GM19239 (cell line): Measurements from ENCODE around the gene SMYD1.
A peak's percentile ranks its signal among the peaks of the same experiment; 100 is the strongest.
"Not testable (repeated sequence)": the region's sequence is repeated elsewhere in the genome, so short reads cannot be mapped to it uniquely, and the experiment has no call there.

Experiments
- DNase-seq: peaks from one replicate; pipeline ENCODE4 v3.0.0; 2011; ENCODE audit warnings: low spot score; ENCODE audit not compliant: insufficient read length
- FAIRE-seq: peaks from 2 replicates; lab custom pipeline; 2011; peaks lifted over from hg19 to GRCh38; lab: Jason Lieb, UNC

Gene SMYD1

GRCh38 chr2:88067598-88067997 lies at the start of gene SMYD1:
TSS of gene SMYD1 (plus strand) at chr2:88067825. CDS start at chr2:88067865, 40 bp downstream.
- no peak for FAIRE-seq
- no peak for DNase-seq

DNA sequence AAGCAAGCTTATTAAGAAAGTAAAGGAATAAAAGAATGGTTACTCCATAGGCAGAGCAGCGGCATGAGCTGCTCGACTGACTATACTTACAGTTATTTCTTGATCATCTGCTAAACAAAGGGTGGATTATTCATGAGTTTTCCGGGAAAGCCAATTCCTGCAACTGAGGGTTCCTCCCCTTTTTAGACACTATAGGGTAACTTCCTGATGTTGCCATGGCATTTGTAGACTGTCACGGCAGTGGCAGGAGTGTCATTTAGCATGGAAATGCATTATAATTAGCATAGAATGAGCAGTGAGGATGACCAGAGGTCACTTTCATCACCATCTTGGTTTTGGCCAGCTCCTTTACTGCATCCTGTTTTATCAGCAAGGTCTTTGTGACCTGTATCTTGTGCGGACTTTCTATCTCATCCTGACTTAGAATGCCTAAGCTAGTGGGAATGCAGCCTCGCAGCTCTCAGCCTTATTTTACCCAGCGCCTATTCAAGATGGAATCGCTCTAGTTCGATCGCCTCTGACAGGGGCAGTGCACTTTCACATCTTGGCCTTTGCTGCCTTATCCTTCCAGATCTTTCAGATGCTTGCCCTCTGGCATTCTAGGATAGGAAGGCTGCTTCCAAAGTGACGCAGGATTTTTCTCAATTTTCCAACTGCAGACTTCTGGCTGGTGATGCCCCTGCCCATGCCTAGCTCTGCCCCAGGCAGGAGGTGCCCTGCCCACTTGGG lies 49.4 kb upstream of the SMYD1 start:
- not testable (repeated sequence) for FAIRE-seq, DNase-seq

DNA sequence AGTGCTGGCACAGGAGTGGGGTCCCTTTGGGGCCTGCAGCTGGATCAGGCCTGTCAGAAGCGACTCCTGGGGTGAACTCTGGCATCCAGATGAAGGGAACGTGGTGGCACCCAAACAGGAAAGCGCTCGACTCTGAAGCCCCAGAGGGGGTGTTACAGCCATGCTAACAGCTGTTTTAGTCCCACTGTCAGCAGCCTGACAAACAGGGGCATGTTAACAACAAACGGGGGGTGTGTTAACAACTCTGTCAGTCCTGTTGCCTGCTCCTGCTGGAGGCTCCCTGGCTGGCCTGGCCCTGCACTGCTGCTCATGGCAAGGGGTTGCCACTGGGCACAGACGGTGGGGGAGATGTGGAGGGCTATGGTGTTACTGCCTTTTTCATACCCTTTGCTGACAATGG lies 48.7 kb upstream of the SMYD1 start:
- DNase-seq: no peak
- no peak for FAIRE-seq

DNA sequence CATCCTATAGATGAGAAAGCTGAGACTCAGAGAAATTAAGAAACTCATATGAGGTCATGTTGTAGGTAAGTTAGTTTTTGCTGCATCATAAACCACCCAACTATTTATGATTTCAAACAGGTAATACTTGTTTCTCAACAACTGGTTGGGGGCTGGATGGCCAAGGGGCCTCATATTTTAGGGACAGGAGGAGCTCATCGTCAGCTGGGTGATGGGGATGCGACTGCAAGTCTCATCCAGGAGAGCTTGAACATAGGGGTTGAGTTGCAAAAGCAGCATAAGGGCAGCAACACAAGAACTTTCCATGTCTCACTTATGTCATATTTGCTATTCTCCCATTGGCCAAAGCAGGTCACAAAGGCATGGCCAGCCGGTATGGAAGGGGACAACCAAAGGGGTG lies 47.6 kb upstream of the SMYD1 start:
- FAIRE-seq (no peak), DNase-seq (no peak)

DNA sequence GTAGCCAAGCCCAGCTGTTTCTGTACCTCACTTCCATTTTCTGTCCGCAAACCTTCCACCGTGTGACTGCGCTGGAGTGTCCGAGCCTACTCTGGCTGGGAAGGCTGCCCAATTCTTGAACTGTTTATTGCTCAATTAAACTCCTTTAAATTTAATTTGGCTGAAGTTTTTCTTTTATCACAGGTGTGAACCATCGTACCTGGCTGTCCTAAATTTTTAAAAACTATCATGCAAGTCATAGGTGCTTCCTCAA lies 45.0 kb upstream of the SMYD1 start:
- DNase-seq (no peak), FAIRE-seq (no peak)

GRCh38 chr2:88024509-88024908 lies 43.1 kb upstream of the SMYD1 start:
- DNase-seq: no peak
- no peak for FAIRE-seq

DNA sequence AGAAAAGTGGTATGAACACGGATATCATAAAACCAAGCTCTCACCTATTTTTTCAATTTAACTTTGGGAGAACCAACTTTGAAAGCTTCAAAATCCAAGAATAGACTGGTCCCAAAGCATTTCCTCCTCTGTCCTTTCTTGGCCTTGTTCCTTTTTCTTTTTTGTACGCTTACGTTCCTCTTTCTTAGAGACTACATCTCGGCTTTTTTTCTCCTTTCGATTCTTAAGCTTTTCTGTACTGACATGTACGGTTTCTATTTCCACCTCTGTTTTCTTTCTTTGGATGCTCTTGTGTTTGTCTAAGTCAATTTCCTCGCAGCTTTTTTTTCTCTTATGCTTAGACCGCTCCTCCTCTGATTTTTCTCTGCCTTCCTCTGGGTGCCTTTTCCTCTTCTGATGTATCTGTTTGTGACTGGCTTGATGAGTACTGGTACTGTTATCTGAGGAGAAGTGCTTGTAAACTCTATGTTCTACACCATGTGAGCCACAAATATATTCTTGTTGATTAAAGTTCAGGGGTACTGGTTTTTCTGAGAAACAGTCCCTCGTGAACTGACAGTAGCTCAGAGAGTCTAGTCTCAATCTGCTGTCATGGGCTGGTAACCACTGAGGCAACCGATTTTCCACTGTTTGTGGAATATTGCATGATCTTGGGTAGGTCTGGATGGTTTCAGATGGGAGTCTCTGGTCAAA lies 39.8 kb upstream of the SMYD1 start:
- peak; percentile 54 for FAIRE-seq
- no peak for DNase-seq

GRCh38 chr2:88028931-88029330 lies 38.7 kb upstream of the SMYD1 start:
- FAIRE-seq: no peak

GRCh38 chr2:88032070-88032702 lies 35.4 kb upstream of the SMYD1 start:
- no peak for DNase-seq

More at GRCh38 chr2:88028931-88029330, 38.7 kb upstream of the SMYD1 start:
- no peak for DNase-seq

GRCh38 chr2:88036182-88036581 lies 31.4 kb upstream of the SMYD1 start:
- FAIRE-seq (no peak), DNase-seq (no peak)

More at GRCh38 chr2:88032070-88032702, 35.4 kb upstream of the SMYD1 start:
- no peak for FAIRE-seq

- DNase-seq (no peak), FAIRE-seq (no peak)
Observed at GRCh38 chr2:88036606-88037005, 31.0 kb upstream of the SMYD1 start.

DNA sequence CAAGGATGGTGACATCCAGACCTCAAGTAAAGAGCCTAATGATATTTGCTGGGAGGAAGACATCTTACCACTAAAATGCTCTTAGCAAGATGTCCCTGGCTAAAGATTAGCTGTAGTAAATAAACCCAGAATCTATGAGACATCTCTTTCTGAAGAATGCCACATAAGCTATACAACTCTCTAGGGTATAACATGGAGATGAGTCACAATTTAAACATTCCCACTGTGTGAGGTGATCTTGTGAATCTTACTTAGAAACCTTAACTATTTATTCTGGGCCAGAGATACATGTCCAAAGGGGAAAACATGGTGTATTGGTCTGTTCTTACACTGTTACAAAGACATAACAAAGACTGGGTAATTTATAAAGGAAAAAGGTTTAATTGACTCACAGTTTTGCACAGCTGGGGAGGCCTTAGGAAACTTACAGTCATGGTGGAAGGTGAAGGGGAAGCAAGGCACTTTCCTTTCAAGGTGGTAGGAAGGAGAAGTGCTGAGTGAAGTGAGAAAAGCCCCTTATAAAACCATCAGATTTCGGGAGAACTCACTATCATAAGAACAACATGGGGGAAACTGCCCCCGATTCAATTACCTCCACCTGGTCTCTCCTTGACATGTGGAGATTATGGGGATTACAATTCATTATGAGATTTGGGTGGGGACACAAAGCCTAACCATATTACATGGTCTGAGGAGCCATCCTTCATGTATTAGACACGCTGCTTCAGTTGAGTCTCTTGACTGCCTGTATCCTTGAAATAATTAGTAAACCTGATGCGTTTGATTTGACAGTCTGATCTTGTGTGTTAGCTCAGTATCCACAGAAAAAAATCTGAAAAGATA lies 29.1 kb upstream of the SMYD1 start:
- DNase-seq (no peak), FAIRE-seq (no peak)

- no peak for FAIRE-seq
- DNase-seq: no peak
Observed at GRCh38 chr2:88042476-88042875, 25.1 kb upstream of the SMYD1 start.

GRCh38 chr2:88045561-88045960 lies 22.1 kb upstream of the SMYD1 start:
- FAIRE-seq, DNase-seq: not testable (repeated sequence)

DNA sequence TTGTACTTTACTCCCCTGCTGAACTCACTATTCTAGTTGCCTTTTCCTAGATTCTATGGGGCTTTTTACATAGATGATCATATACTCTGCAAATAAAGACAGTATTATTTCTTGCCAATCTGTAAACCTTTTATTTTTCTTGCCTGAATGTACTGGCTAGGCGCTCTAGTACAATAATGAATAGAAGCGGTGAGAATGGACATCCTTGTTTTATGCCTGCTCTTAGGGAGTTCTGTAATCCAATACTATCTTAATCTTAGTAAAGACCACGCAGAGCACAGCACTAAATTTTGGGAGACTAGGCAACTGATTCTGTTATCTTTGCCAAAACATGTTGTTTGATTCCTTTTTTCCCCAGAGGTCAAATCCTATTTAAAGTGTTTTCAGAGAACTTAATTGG lies 19.1 kb upstream of the SMYD1 start:
- DNase-seq (no peak), FAIRE-seq (no peak)

DNA sequence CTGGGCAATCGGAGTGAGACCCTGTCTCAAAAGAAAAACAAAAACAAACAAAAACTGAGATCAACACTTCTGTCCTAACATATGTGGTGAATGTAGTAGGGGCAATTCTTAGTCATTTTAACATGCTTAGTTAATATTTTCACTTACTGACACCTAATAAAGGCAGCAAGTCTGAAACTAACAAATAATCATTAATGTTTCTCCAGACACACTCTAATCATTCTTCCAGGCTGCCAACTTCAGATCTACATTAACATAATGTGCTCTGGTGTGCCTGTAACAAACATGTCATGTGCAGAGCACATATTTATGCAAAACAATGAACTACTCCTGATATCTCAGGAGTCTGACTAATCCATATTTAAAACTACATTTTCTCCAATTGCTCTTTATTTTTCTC lies 18.0 kb upstream of the SMYD1 start:
- no peak for DNase-seq
- FAIRE-seq: peak; percentile 62

DNA sequence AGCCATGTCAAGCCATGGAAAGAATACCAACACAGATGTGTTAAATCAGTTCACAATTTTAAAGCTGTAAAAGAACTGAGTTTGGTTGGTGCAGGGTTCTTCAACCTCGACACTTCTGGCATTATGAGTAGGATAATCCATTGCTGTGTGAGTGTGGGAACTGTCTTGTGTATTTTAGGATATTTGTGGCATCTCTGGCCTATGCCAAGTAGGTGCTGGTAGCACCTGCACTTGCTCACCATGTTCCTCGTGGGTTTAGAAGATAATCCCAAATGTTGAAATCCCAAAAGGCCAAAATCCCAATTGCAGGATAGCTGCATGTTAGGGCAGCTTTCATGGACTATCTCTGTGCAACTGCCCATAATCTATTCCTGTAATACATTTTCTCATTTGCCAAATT lies 15.8 kb upstream of the SMYD1 start:
- FAIRE-seq: no peak

DNA sequence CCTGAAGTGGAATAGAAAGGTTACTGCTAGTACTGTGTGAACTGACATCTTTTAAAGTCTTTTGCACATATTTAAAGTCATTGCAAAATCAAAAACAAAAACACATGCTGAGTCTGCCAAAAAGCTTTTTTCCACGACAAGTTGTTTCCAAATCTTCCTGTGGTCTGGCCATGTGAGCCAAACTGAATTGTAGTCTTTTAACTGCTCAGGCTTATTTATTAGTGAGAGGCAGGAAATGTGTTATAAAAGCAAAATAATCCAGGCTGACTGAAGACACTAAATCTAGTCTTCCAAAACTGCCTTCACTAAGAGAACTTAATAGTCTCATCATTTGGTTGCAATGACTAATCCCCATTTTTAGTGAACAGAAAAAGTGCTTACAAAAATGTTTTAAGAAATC lies 14.3 kb upstream of the SMYD1 start:
- FAIRE-seq (no peak), DNase-seq (no peak)

More for the DNA sequence above, 15.8 kb upstream of the SMYD1 start:
- DNase-seq: no peak

GRCh38 chr2:88053934-88054781 lies 13.5 kb upstream of the SMYD1 start:
- no peak for DNase-seq
- no peak for FAIRE-seq
